ENCODE measurements around the gene BIN2. TPM values are rescaled to one million over a fixed set of nuclear protein-coding genes. Genes with fewer than 3 reads are reported as not detected.
"Not testable (repeated sequence)": the region's sequence is repeated elsewhere in the genome, so short reads cannot be mapped to it uniquely, and the experiment has no call there.

BIN2 gene
- total RNA-seq, 1 donor from 2014 or later = 43.3 TPM

- intact Hi-C loops (cut with micrococcal nuclease) = no loop called here
- H3K36me3 Mint-ChIP-seq (ENCODE audit: low read depth) = peaks cover 32% of the 10 kb centered on the region
- H3K4me3 Mint-ChIP-seq = no peak overlapping the region
- no peaks in the 10 kb centered on the region for H3K9me3 Mint-ChIP-seq
- peaks cover 5% of the 10 kb centered on the region for H3K4me1 Mint-ChIP-seq (ENCODE audit: low read depth)
- peak overlapping the region; percentile 86 for H3K27ac Mint-ChIP-seq
- no peak for DNase-seq (ENCODE audit: low spot score)
- no peaks in the 10 kb centered on the region for H3K27me3 Mint-ChIP-seq (ENCODE audit: insufficient read depth)
Measured at GRCh38 chr12:51293696-51294095, 30.3 kb downstream of the BIN2 start.

- H3K9me3 Mint-ChIP-seq; H3K27me3 Mint-ChIP-seq (ENCODE audit: insufficient read depth); DNase-seq (ENCODE audit: low spot score); intact Hi-C loops (cut with micrococcal nuclease); H3K4me1 Mint-ChIP-seq (ENCODE audit: low read depth); H3K4me3 Mint-ChIP-seq: not testable (repeated sequence)
- Mint-ChIP-seq H3K27ac (peak overlapping the region; percentile 11), H3K36me3 (ENCODE audit: low read depth) (peaks cover 38% of the 10 kb centered on the region)
Measured at GRCh38 chr12:51291603-51292513, 32.1 kb downstream of the BIN2 start.

GRCh38 chr12:51285843-51286242, 38.1 kb downstream of the BIN2 start:
- DNase-seq (ENCODE audit: low spot score) = no peak
- no peaks in the 10 kb centered on the region for H3K9me3 Mint-ChIP-seq
- H3K27me3 Mint-ChIP-seq (ENCODE audit: insufficient read depth) = no peaks in the 10 kb centered on the region
- peaks cover 32% of the 10 kb centered on the region for H3K36me3 Mint-ChIP-seq (ENCODE audit: low read depth)
- no peak overlapping the region for H3K27ac Mint-ChIP-seq
- intact Hi-C loops (cut with micrococcal nuclease) = no loop called here
- H3K4me3 Mint-ChIP-seq = no peak overlapping the region
- H3K4me1 Mint-ChIP-seq (ENCODE audit: low read depth) = no peaks in the 10 kb centered on the region

- Mint-ChIP-seq H3K9me3 (no peaks in the 10 kb centered on the region), H3K4me3 (no peak overlapping the region), H3K4me1 (ENCODE audit: low read depth) (no peaks in the 10 kb centered on the region), H3K27ac (no peak overlapping the region), H3K36me3 (ENCODE audit: low read depth) (peaks cover 22% of the 10 kb centered on the region), H3K27me3 (ENCODE audit: insufficient read depth) (no peaks in the 10 kb centered on the region)
- intact Hi-C loops (cut with micrococcal nuclease) = no loop called here
- no peak for DNase-seq (ENCODE audit: low spot score)
Measured at GRCh38 chr12:51281202-51281924, 42.6 kb downstream of the BIN2 start.

GRCh38 chr12:51275088-51275487, 48.9 kb downstream of the BIN2 start:
- Mint-ChIP-seq H3K27ac (no peak overlapping the region), H3K4me3 (no peak overlapping the region), H3K9me3 (no peaks in the 10 kb centered on the region), H3K36me3 (ENCODE audit: low read depth) (no peaks in the 10 kb centered on the region), H3K4me1 (ENCODE audit: low read depth) (peaks cover 10% of the 10 kb centered on the region), H3K27me3 (ENCODE audit: insufficient read depth) (peaks cover 23% of the 10 kb centered on the region)
- DNase-seq (ENCODE audit: low spot score) = no peak
- intact Hi-C loops (cut with micrococcal nuclease) = no loop called here

GRCh38 chr12:51272810-51273209, 51.2 kb downstream of the BIN2 start:
- peaks cover 29% of the 10 kb centered on the region for H3K27me3 Mint-ChIP-seq (ENCODE audit: insufficient read depth)
- intact Hi-C loops (cut with micrococcal nuclease); H3K9me3 Mint-ChIP-seq; H3K4me1 Mint-ChIP-seq (ENCODE audit: low read depth); DNase-seq (ENCODE audit: low spot score); H3K36me3 Mint-ChIP-seq (ENCODE audit: low read depth); H3K27ac Mint-ChIP-seq; H3K4me3 Mint-ChIP-seq: not testable (repeated sequence)

- DNase-seq (ENCODE audit: low spot score) = no peak
- no peaks in the 10 kb centered on the region for H3K9me3 Mint-ChIP-seq
- intact Hi-C loops (cut with micrococcal nuclease) = loop anchor here (2.0 kb wide), 2 partner anchors 24 to 32 kb away; partner anchors contain the start of gene DAZAP2
- H3K36me3 Mint-ChIP-seq (ENCODE audit: low read depth) = no peaks in the 10 kb centered on the region
- peaks cover 29% of the 10 kb centered on the region for H3K27me3 Mint-ChIP-seq (ENCODE audit: insufficient read depth)
- H3K4me3 Mint-ChIP-seq = peak overlapping the region; percentile 88
- H3K4me1 Mint-ChIP-seq (ENCODE audit: low read depth) = peaks cover 10% of the 10 kb centered on the region
- H3K27ac Mint-ChIP-seq = peak overlapping the region; percentile 68
Measured at GRCh38 chr12:51270951-51271518, 52.9 kb downstream of the BIN2 start.

GRCh38 chr12:51270067-51270950, 53.7 kb downstream of the BIN2 start, which contains the start of gene SMAGP:
Gene SMAGP, minus strand, starts transcription at chr12:51270415. Its CDS starts 1,137 bp downstream, at chr12:51269278.
- intact Hi-C loops (cut with micrococcal nuclease) = loop anchor here (2.0 kb wide), 2 partner anchors 24 to 32 kb away; partner anchors contain the start of gene DAZAP2
- Mint-ChIP-seq H3K4me1 (ENCODE audit: low read depth) (peaks cover 14% of the 10 kb centered on the region), H3K4me3 (peak within 1 kb of the TSS; percentile 88), H3K27ac (peak within 1 kb of the TSS; percentile 68), H3K27me3 (ENCODE audit: insufficient read depth) (peaks cover 30% of the 10 kb centered on the region), H3K36me3 (ENCODE audit: low read depth) (no peaks in the 10 kb centered on the region), H3K9me3 (no peaks in the 10 kb centered on the region)
- DNase-seq (ENCODE audit: low spot score) = peak; percentile 33

GRCh38 chr12:51269174-51270066, 54.6 kb downstream of the BIN2 start:
- H3K27ac Mint-ChIP-seq = peak overlapping the region; percentile 58

GRCh38 chr12:51265024-51265423, 59.0 kb downstream of the BIN2 start:
- Mint-ChIP-seq H3K27me3 (ENCODE audit: insufficient read depth) (peaks cover 7% of the 10 kb centered on the region), H3K9me3 (no peaks in the 10 kb centered on the region), H3K27ac (no peak overlapping the region), H3K36me3 (ENCODE audit: low read depth) (no peaks in the 10 kb centered on the region), H3K4me1 (ENCODE audit: low read depth) (peaks cover 14% of the 10 kb centered on the region), H3K4me3 (no peak overlapping the region)
- intact Hi-C loops (cut with micrococcal nuclease) = loop anchor here (1.0 to 5.0 kb wide), 4 partner anchors 57 to 218 kb away; partner anchors contain the start of genes BIN2, LETMD1 and TFCP2
- DNase-seq (ENCODE audit: low spot score) = no peak

More at GRCh38 chr12:51269174-51270066, 54.6 kb downstream of the BIN2 start:
- H3K4me3 Mint-ChIP-seq = peak overlapping the region; percentile 80
- peaks cover 20% of the 10 kb centered on the region for H3K4me1 Mint-ChIP-seq (ENCODE audit: low read depth)
- DNase-seq (ENCODE audit: low spot score) = peak; percentile 14
- peaks cover 30% of the 10 kb centered on the region for H3K27me3 Mint-ChIP-seq (ENCODE audit: insufficient read depth)
- intact Hi-C loops (cut with micrococcal nuclease) = loop anchor here (1.0 to 5.0 kb wide), 6 partner anchors 23 to 222 kb away; partner anchors contain the start of genes BIN2, DAZAP2, LETMD1 and TFCP2
- no peaks in the 10 kb centered on the region for H3K36me3 Mint-ChIP-seq (ENCODE audit: low read depth)
- no peaks in the 10 kb centered on the region for H3K9me3 Mint-ChIP-seq

- intact Hi-C loops (cut with micrococcal nuclease) = no loop called here
- Mint-ChIP-seq H3K4me3 (no peak overlapping the region), H3K9me3 (no peaks in the 10 kb centered on the region), H3K27ac (no peak overlapping the region), H3K36me3 (ENCODE audit: low read depth) (no peaks in the 10 kb centered on the region), H3K27me3 (ENCODE audit: insufficient read depth) (peaks cover 7% of the 10 kb centered on the region), H3K4me1 (ENCODE audit: low read depth) (peaks cover 14% of the 10 kb centered on the region)
- DNase-seq (ENCODE audit: low spot score) = no peak
Measured at GRCh38 chr12:51264297-51264696, 59.7 kb downstream of the BIN2 start.
